ENCODE data around the gene APOF. TPM values are rescaled to one million over a fixed set of nuclear protein-coding genes. Genes with fewer than 3 reads are reported as not detected.
"Not testable (repeated sequence)": the region's sequence is repeated elsewhere in the genome, so short reads cannot be mapped to it uniquely, and the experiment has no call there.

APOF gene
- total RNA-seq, 1 experiment from 2014 or later = not detected

DNA sequence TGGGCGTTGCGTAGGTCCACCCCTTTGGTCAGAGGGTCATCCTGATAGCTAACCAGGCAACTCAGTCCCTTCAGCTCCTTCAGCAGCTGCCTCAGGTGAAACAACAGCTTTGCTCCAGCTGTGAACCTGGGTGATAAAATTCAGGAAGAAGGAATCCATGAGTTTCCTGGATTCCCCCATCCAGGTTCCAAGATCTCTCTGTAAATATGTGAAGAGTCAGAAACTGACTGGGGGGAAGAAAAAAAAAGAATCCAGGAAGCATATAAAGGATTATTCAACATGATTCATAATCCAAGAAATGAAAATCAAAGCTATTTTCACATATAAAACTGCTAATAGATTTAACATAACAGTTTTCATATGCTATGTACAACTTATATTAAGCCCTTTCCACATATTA, 11.3 kb downstream of the APOF start:
- intact Hi-C loops (cut with micrococcal nuclease) = no loop called here
- no peak for DNase-seq (ENCODE audit: unreplicated experiment)
- no peaks in the 10 kb centered on the region for H3K4me1 Mint-ChIP-seq (ENCODE audit: insufficient read depth, unreplicated experiment)
- no peak overlapping the region for H3K4me3 Mint-ChIP-seq (ENCODE audit: unreplicated experiment)
- CTCF ChIA-PET = interaction anchor here (0.8 to 1.3 kb wide), 4 partner anchors 9 to 113 kb away, joined by 3 to 5 read pairs (median 3); partner anchors contain the start of genes IL23A and STAT2
- BruUV-seq (replicated peaks) = no TSS peak
- H3K9me3 Mint-ChIP-seq (ENCODE audit: unreplicated experiment) = no peaks in the 10 kb centered on the region
- no peaks in the 10 kb centered on the region for H3K27me3 Mint-ChIP-seq (ENCODE audit: insufficient read depth, unreplicated experiment)
- H3K27ac Mint-ChIP-seq (ENCODE audit: low read depth, unreplicated experiment) = no peak overlapping the region
- TF ChIP-seq, protein P1, sequence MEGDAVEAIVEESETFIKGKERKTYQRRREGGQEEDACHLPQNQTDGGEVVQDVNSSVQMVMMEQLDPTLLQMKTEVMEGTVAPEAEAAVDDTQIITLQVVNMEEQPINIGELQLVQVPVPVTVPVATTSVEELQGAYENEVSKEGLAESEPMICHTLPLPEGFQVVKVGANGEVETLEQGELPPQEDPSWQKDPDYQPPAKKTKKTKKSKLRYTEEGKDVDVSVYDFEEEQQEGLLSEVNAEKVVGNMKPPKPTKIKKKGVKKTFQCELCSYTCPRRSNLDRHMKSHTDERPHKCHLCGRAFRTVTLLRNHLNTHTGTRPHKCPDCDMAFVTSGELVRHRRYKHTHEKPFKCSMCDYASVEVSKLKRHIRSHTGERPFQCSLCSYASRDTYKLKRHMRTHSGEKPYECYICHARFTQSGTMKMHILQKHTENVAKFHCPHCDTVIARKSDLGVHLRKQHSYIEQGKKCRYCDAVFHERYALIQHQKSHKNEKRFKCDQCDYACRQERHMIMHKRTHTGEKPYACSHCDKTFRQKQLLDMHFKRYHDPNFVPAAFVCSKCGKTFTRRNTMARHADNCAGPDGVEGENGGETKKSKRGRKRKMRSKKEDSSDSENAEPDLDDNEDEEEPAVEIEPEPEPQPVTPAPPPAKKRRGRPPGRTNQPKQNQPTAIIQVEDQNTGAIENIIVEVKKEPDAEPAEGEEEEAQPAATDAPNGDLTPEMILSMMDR (IDR thresholded peaks at IDR 0.05; ENCODE audit: unreplicated experiment) = no peak
- peaks cover 100% of the 10 kb centered on the region for H3K36me3 Mint-ChIP-seq (ENCODE audit: insufficient read depth, unreplicated experiment)
- POLR2A ChIA-PET = interaction anchor here (0.7 to 4.1 kb wide), 3 partner anchors 9 to 18 kb away, joined by 3 to 24 read pairs (median 9); partner anchors contain the start of genes PAN2 and STAT2

DNA sequence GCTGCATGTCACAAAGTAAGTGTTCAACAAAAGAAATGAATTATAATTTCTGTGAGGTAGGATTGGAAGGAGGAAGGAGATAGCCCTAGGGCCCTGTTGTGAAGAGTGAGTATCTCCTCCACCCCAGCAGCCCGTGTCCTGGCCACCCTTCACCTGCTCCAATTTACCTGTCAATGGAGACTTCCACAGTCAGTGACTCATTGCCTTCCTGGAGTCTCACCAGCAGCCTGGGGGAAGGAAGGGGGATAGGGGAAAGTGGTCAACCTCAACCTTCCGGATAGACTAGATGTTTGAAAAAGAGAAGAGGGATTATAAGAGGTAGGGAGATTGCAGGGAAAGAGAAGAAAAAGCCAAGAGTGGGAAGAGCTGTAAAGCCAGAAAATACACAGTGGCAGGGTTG, 12.0 kb downstream of the APOF start:
- H3K27ac Mint-ChIP-seq (ENCODE audit: low read depth, unreplicated experiment) = no peak overlapping the region
- TF ChIP-seq, protein P1 (IDR thresholded peaks at IDR 0.05; ENCODE audit: unreplicated experiment) = no peak
- no peaks in the 10 kb centered on the region for H3K27me3 Mint-ChIP-seq (ENCODE audit: insufficient read depth, unreplicated experiment)
- H3K36me3 Mint-ChIP-seq (ENCODE audit: insufficient read depth, unreplicated experiment) = peaks cover 100% of the 10 kb centered on the region
- no peaks in the 10 kb centered on the region for H3K4me1 Mint-ChIP-seq (ENCODE audit: insufficient read depth, unreplicated experiment)
- intact Hi-C loops (cut with micrococcal nuclease) = no loop called here
- H3K9me3 Mint-ChIP-seq (ENCODE audit: unreplicated experiment) = no peaks in the 10 kb centered on the region
- no TSS peak for BruUV-seq (replicated peaks)
- no peak overlapping the region for H3K4me3 Mint-ChIP-seq (ENCODE audit: unreplicated experiment)
- DNase-seq (ENCODE audit: unreplicated experiment) = no peak
- ChIA-PET CTCF (interaction anchor here (0.6 to 1.3 kb wide), 3 partner anchors 10 to 96 kb away, joined by 3 read pairs; partner anchors contain the start of genes IL23A and STAT2), POLR2A (interaction anchor here (4.1 kb wide), 1 partner anchor 10 kb away, joined by 24 read pairs; the partner anchor contains the start of gene STAT2)

DNA sequence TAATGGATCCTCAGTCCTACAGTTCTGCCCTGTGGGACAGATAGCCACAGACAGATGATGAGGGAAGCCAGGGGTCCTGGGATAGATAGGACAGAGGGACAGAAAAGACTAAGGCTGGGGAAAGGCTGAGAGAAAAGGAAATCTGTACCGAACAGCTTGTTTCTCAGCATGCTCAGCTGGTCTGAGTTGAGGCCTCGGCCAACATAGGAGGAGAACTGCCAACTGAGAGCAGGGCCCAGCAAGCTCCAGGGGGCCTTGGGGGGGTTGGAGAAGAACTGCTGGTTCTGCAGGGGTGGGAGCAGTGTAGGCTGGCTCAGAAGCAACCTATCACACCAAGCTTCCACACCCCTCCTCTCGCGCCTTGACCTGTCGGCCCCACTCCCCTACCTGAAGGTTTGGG, 13.9 kb downstream of the APOF start:
- H3K36me3 Mint-ChIP-seq (ENCODE audit: insufficient read depth, unreplicated experiment) = peaks cover 100% of the 10 kb centered on the region
- no peak for DNase-seq (ENCODE audit: unreplicated experiment)
- H3K27me3 Mint-ChIP-seq (ENCODE audit: insufficient read depth, unreplicated experiment) = no peaks in the 10 kb centered on the region
- no peak overlapping the region for H3K27ac Mint-ChIP-seq (ENCODE audit: low read depth, unreplicated experiment)
- ChIA-PET CTCF (no interaction called here), POLR2A (interaction anchor here (4.1 kb wide), 1 partner anchor 11 kb away, joined by 24 read pairs; the partner anchor contains the start of gene STAT2)
- no TSS peak for BruUV-seq (replicated peaks)
- H3K4me3 Mint-ChIP-seq (ENCODE audit: unreplicated experiment) = no peak overlapping the region
- intact Hi-C loops (cut with micrococcal nuclease) = no loop called here
- no peaks in the 10 kb centered on the region for H3K9me3 Mint-ChIP-seq (ENCODE audit: unreplicated experiment)
- TF ChIP-seq, protein P1 (IDR thresholded peaks at IDR 0.05; ENCODE audit: unreplicated experiment) = no peak
- H3K4me1 Mint-ChIP-seq (ENCODE audit: insufficient read depth, unreplicated experiment) = no peaks in the 10 kb centered on the region

DNA sequence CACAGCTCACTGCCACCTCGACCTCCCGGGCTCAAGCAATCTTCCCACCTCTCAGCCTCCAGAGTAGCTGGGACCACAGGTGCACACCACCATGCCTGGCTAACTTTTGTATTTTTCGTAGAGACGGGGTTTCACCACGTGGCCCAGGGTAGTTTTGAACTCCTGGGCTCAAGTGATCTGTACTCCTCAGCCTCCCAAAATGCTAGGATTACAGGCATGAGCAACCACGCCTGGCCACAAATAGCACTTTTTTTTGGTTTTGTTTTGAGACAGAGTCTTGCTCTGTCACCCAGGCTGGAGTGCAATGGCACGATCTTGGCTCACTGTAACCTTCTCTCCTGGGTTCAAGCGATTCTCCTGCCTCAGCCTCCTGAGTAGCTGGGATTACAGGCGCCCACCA, 15.4 kb downstream of the APOF start:
- ChIA-PET POLR2A (interaction anchor here (0.7 to 1.0 kb wide), 2 partner anchors 13 to 1184 kb away, joined by 3 to 6 read pairs; partner anchors contain the start of gene STAT2), CTCF (interaction anchor here (0.6 to 0.9 kb wide), 4 partner anchors 11 to 159 kb away, joined by 3 to 5 read pairs (median 4); no protein-coding TSS in a partner anchor)
- H3K4me1 Mint-ChIP-seq (ENCODE audit: insufficient read depth, unreplicated experiment); intact Hi-C loops (cut with micrococcal nuclease); BruUV-seq (replicated peaks); H3K4me3 Mint-ChIP-seq (ENCODE audit: unreplicated experiment); H3K9me3 Mint-ChIP-seq (ENCODE audit: unreplicated experiment); DNase-seq (ENCODE audit: unreplicated experiment); H3K27me3 Mint-ChIP-seq (ENCODE audit: insufficient read depth, unreplicated experiment); H3K27ac Mint-ChIP-seq (ENCODE audit: low read depth, unreplicated experiment): not testable (repeated sequence)
- peaks cover 100% of the 10 kb centered on the region for H3K36me3 Mint-ChIP-seq (ENCODE audit: insufficient read depth, unreplicated experiment)
